ENCODE measurements around the gene NADSYN1. TPM values are rescaled to one million over a fixed set of nuclear protein-coding genes. Genes with fewer than 3 reads are reported as not detected.

Gene NADSYN1
- total RNA-seq, 1 experiment from 2014 or later, result 45.1 TPM

DNA sequence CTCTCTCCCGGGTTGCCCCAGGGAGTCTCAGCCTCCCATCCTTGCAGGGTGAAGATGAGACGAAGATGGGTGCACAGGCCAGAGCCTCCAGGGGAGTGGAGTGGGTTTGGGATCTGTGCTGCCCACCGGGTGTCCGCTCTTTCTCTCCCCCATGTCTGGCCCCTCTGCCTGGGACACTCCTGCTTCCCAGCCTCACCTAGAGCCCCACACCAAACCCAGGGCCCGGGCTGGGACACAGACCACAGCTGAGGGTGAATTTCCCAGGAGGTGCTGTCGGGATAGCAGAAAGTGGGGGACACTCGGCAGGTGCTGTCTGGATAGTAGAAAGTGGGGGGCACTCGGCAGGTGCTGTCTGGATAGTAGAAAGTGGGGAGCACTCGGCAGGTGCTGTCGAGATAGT lies 49.0 kb downstream of the NADSYN1 start (continued):
- TF ChIP-seq FOXJ3 (CRISPR knock-in tag; IDR thresholded peaks at IDR 0.05; ENCODE audit: borderline replicate concordance), result no peak
- no peak for TF ChIP-seq MLX (CRISPR knock-in tag; IDR thresholded peaks at IDR 0.05)
- TF ChIP-seq ZNF317 (CRISPR knock-in tag; IDR thresholded peaks at IDR 0.05; ENCODE audit: borderline replicate concordance, low read depth), result no peak
- TF ChIP-seq ZNF219 (CRISPR knock-in tag; IDR thresholded peaks at IDR 0.05; ENCODE audit: borderline replicate concordance), result no peak

DNA sequence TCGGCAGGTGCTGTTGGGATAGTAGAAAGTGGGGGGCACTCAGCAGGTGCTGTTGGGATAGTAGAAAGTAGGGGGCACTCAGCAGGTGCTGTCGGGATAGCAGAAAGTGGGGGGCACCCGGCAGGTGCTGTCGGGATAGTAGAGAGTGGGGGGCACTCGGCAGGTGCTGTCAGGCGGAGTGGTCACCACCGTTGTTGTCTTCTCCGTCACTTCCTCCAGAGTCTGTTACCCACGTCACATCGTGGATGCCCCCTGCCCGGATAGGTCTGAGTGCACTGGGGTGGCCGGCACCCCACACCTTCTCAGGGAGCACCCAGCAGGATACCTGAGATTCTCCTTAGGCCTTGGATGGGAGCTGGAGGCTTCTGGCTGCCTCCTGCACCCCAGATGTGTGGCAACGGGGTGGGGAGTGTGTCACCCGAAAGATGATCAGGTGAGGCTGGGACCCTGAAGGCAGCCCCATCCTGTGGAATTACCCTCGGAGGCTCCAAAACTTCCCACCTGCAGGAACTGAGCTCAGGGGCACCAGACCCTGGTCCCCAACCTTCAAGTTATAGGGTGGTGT lies 50.0 kb downstream of the NADSYN1 start:
- peaks cover 15% of the 10 kb centered on the region for H3K9me3 Mint-ChIP-seq
- CTCF ChIA-PET, result no interaction called here
- no peaks in the 10 kb centered on the region; the same call in 1 of the 2 replicates for H3K27me3 Mint-ChIP-seq (ENCODE audit: low read depth)
- POLR2A ChIA-PET, result no interaction called here
- no peak overlapping the region for H3K4me3 Mint-ChIP-seq
- no peak for TF ChIP-seq FOXK1 (CRISPR knock-in tag; IDR thresholded peaks at IDR 0.05)
- no peak for TF ChIP-seq FOXJ3 (CRISPR knock-in tag; IDR thresholded peaks at IDR 0.05; ENCODE audit: borderline replicate concordance)
- no peak for TF ChIP-seq NFATC4 (CRISPR knock-in tag; IDR thresholded peaks at IDR 0.05)
- TF ChIP-seq CDX4 (CRISPR knock-in tag; IDR thresholded peaks at IDR 0.05; ENCODE audit: borderline replicate concordance), result no peak
- no peak for TF ChIP-seq HMGA2 (CRISPR knock-in tag; IDR thresholded peaks at IDR 0.05)
- no peak for TF ChIP-seq MXD4 (CRISPR knock-in tag; IDR thresholded peaks at IDR 0.05; ENCODE audit: borderline replicate concordance)
- TF ChIP-seq, protein P1, sequence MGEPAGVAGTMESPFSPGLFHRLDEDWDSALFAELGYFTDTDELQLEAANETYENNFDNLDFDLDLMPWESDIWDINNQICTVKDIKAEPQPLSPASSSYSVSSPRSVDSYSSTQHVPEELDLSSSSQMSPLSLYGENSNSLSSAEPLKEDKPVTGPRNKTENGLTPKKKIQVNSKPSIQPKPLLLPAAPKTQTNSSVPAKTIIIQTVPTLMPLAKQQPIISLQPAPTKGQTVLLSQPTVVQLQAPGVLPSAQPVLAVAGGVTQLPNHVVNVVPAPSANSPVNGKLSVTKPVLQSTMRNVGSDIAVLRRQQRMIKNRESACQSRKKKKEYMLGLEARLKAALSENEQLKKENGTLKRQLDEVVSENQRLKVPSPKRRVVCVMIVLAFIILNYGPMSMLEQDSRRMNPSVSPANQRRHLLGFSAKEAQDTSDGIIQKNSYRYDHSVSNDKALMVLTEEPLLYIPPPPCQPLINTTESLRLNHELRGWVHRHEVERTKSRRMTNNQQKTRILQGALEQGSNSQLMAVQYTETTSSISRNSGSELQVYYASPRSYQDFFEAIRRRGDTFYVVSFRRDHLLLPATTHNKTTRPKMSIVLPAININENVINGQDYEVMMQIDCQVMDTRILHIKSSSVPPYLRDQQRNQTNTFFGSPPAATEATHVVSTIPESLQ (CRISPR knock-in tag; IDR thresholded peaks at IDR 0.05), result no peak
- TF ChIP-seq SOX15 (CRISPR knock-in tag; IDR thresholded peaks at IDR 0.05), result no peak
- no peak for TF ChIP-seq TCF7 (CRISPR knock-in tag; IDR thresholded peaks at IDR 0.05; ENCODE audit: low read depth)
- TF ChIP-seq JUN (CRISPR knock-in tag; IDR thresholded peaks at IDR 0.05), result no peak
- ATAC-seq (no peak), DNase-seq (ENCODE audit: low spot score) (no peak)
- no peak overlapping the region for H3K27ac Mint-ChIP-seq
- peaks cover 37% of the 10 kb centered on the region for H3K36me3 Mint-ChIP-seq
- H3K4me1 Mint-ChIP-seq, result peaks cover 22% of the 10 kb centered on the region

- TF ChIP-seq, protein P2, sequence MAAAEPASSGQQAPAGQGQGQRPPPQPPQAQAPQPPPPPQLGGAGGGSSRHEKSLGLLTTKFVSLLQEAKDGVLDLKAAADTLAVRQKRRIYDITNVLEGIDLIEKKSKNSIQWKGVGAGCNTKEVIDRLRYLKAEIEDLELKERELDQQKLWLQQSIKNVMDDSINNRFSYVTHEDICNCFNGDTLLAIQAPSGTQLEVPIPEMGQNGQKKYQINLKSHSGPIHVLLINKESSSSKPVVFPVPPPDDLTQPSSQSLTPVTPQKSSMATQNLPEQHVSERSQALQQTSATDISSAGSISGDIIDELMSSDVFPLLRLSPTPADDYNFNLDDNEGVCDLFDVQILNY (CRISPR knock-in tag; IDR thresholded peaks at IDR 0.05), result no peak
- TF ChIP-seq FOXK1 (CRISPR knock-in tag; IDR thresholded peaks at IDR 0.05) (no peak), ATF1 (CRISPR knock-in tag; IDR thresholded peaks at IDR 0.05) (no peak), IRF1 (CRISPR knock-in tag; IDR thresholded peaks at IDR 0.05) (no peak), ERG (CRISPR knock-in tag; IDR thresholded peaks at IDR 0.05) (no peak), CBFB (CRISPR knock-in tag; IDR thresholded peaks at IDR 0.05; ENCODE audit: low read depth) (no peak)
- TF ChIP-seq, protein P3, sequence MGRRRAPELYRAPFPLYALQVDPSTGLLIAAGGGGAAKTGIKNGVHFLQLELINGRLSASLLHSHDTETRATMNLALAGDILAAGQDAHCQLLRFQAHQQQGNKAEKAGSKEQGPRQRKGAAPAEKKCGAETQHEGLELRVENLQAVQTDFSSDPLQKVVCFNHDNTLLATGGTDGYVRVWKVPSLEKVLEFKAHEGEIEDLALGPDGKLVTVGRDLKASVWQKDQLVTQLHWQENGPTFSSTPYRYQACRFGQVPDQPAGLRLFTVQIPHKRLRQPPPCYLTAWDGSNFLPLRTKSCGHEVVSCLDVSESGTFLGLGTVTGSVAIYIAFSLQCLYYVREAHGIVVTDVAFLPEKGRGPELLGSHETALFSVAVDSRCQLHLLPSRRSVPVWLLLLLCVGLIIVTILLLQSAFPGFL (CRISPR knock-in tag; IDR thresholded peaks at IDR 0.05; ENCODE audit: borderline replicate concordance), result no peak
- no peak overlapping the region for H3K4me3 Mint-ChIP-seq
- peak; percentile 58; the same call in 1 of the 2 replicates for ATAC-seq
Measured at GRCh38 chr11:71504531-71504930, 51.5 kb downstream of the NADSYN1 start.

More at GRCh38 chr11:71504531-71504930, 51.5 kb downstream of the NADSYN1 start:
- H3K4me1 Mint-ChIP-seq, result peaks cover 22% of the 10 kb centered on the region
- no peak overlapping the region for H3K27ac Mint-ChIP-seq
- peaks cover 4% of the 10 kb centered on the region for H3K27me3 Mint-ChIP-seq (ENCODE audit: low read depth)
- ChIA-PET POLR2A (no interaction called here), CTCF (interaction anchor here (1.4 to 3.0 kb wide), 3 partner anchors 56 to 75 kb away, joined by 4 to 11 read pairs (median 4); partner anchors contain the start of gene DHCR7)
- peaks cover 30% of the 10 kb centered on the region for H3K9me3 Mint-ChIP-seq
- no peak for DNase-seq (ENCODE audit: low spot score)
- H3K36me3 Mint-ChIP-seq, result peaks cover 42% of the 10 kb centered on the region

Data from WTC11 (cell line).